Muscle of leg (tissue), 16 donors: Measurements from ENCODE around the gene CEP104. TPM values are rescaled to one million over a fixed set of nuclear protein-coding genes. Genes with fewer than 3 reads are reported as not detected.

Experiments used
- DNase-seq: peaks from one replicate; pipeline ENCODE4 v3.0.0; 2013
- H3K27ac ChIP-seq: one replicate; pipeline ENCODE4 v1.5.1; 2013; ENCODE audit warnings: mild to moderate bottlenecking, low read length, control low read depth
- H3K27me3 ChIP-seq: one replicate; pipeline ENCODE4 v1.6.1; 2013; ENCODE audit warnings: low read length; ENCODE audit not compliant: control insufficient read depth, insufficient read depth
- H3K36me3 ChIP-seq: one replicate; pipeline ENCODE4 v1.6.1; 2013; ENCODE audit warnings: low read length; ENCODE audit not compliant: control insufficient read depth, insufficient read depth
- H3K4me1 ChIP-seq: one replicate; pipeline ENCODE4 v1.6.1; 2013; ENCODE audit warnings: low read length; ENCODE audit not compliant: control insufficient read depth, insufficient read depth
- H3K4me3 ChIP-seq: one replicate; pipeline ENCODE4 v1.5.1; 2013; ENCODE audit warnings: low read length, control low read depth
- H3K9me3 ChIP-seq: replicated peaks from 2 replicates; pipeline ENCODE4 v1.6.1; 2013; ENCODE audit warnings: low read depth, low read length; ENCODE audit not compliant: control insufficient read depth
- WGBS: methylation state at CpG from one replicate; pipeline ENCODE4 v1.1.5; 2013; ENCODE audit warnings: missing lambda C conversion rate; ENCODE audit not compliant: insufficient coverage; 5-methylcytosine and 5-hydroxymethylcytosine counted together
- long read RNA-seq, 11 donors: transcript quantifications; one replicate each; lab custom pipeline, GENCODE V29; 2026
- polyA plus RNA-seq, 8 donors: library from polyadenylated mRNA; unstranded; fragments of 120-200 nt; gene quantifications; one replicate each; pipeline versions ENCODE4 v1.2.1 to v1.2.3, GENCODE V29; 2013; ENCODE audit warnings: inconsistent platforms in 1 of 8, low replicate concordance in 1 of 8; ENCODE audit not compliant: insufficient read length in 8 of 8, insufficient read depth in 1 of 8
- total RNA-seq: library from RNA; stranded (reverse); fragments of 120-200 nt; gene quantifications from one replicate; pipeline ENCODE4 v1.2.4, GENCODE V29; 2013

CEP104 gene
- total RNA-seq: 8.3 TPM
- 10 to 100 TPM; 12.0 to 19.7 (median 17.4) TPM for polyA plus RNA-seq
- long read RNA-seq, donor 1: 0 reads
- long read RNA-seq, donor 2: 0 reads
- long read RNA-seq, donor 3, full-length matches to known transcripts: 2 of 2 reads
- long read RNA-seq, donor 3, partial matches to known transcripts: 0 of 2 reads
- long read RNA-seq, donor 3, other reads (novel, unspliced or antisense): 0 of 2 reads
- long read RNA-seq, donor 4: 0 reads
- long read RNA-seq, donor 5, partial matches to known transcripts: 0 of 1 reads
- long read RNA-seq, donor 5, other reads (novel, unspliced or antisense): 0 of 1 reads
- long read RNA-seq, donor 6: 0 reads
- long read RNA-seq, donor 7: 0 reads
- long read RNA-seq, donor 8, full-length matches to known transcripts: 1 of 1 reads
- long read RNA-seq, donor 8, partial matches to known transcripts: 0 of 1 reads
- long read RNA-seq, donor 8, other reads (novel, unspliced or antisense): 0 of 1 reads
- long read RNA-seq, donor 9, partial matches to known transcripts: 0 of 1 reads
- long read RNA-seq, donor 9, other reads (novel, unspliced or antisense): 0 of 1 reads
- long read RNA-seq, donor 10, partial matches to known transcripts: 0 of 2 reads
- long read RNA-seq, donor 10, other reads (novel, unspliced or antisense): 0 of 2 reads
- long read RNA-seq, donor 11: 0 reads

GRCh38 chr1:3856923-3857790 is at the start of gene CEP104, which contains the start of gene DFFB:
Gene CEP104 (minus strand): TSS chr1:3857211. CDS start chr1:3852407, 4,804 bp downstream.
Gene DFFB (plus strand): TSS chr1:3857476. CDS start chr1:3857604, 128 bp downstream.
- under 1% methylated on average over 69 of the region's 73 CpGs for WGBS
- Histone ChIP-seq H3K36me3 (peaks cover 3% of the 10 kb centered on the region), H3K27ac (peak within 1 kb of the TSS; percentile 87), H3K4me3 (peak within 1 kb of the TSS; percentile 89), H3K9me3 (no peaks in the 10 kb centered on the region), H3K27me3 (no peaks in the 10 kb centered on the region), H3K4me1 (peaks cover 21% of the 10 kb centered on the region)
- peak; percentile 91 for DNase-seq

- Histone ChIP-seq H3K4me1 (peaks cover 42% of the 10 kb centered on the region), H3K36me3 (no peaks in the 10 kb centered on the region), H3K27me3 (peaks cover 20% of the 10 kb centered on the region), H3K4me3 (no peak overlapping the region), H3K27ac (no peak overlapping the region), H3K9me3 (no peaks in the 10 kb centered on the region)
- no peak for DNase-seq
- WGBS: 81% methylated on average over 11 of the region's 11 CpGs
These were observed 49.6 kb upstream of the CEP104 start for GRCh38 chr1:3906672-3907020.

GRCh38 chr1:3905953-3906671 is 49.1 kb upstream of the CEP104 start:
- H3K4me3 ChIP-seq: no peak overlapping the region
- DNase-seq: no peak
- H3K9me3 ChIP-seq: no peaks in the 10 kb centered on the region
- no peaks in the 10 kb centered on the region for H3K36me3 ChIP-seq
- peaks cover 39% of the 10 kb centered on the region for H3K4me1 ChIP-seq
- H3K27me3 ChIP-seq: peaks cover 15% of the 10 kb centered on the region
- H3K27ac ChIP-seq: no peak overlapping the region
- 76% methylated on average over 18 of the region's 18 CpGs for WGBS

- Histone ChIP-seq H3K9me3 (no peaks in the 10 kb centered on the region), H3K4me1 (peaks cover 32% of the 10 kb centered on the region), H3K36me3 (no peaks in the 10 kb centered on the region), H3K27me3 (peaks cover 8% of the 10 kb centered on the region), H3K4me3 (no peak overlapping the region), H3K27ac (no peak overlapping the region)
- 90% methylated on average over 11 of the region's 19 CpGs for WGBS
- no peak for DNase-seq
These were observed 48.4 kb upstream of the CEP104 start for GRCh38 chr1:3905266-3905952.

- Histone ChIP-seq H3K4me1 (peaks cover 30% of the 10 kb centered on the region), H3K36me3 (no peaks in the 10 kb centered on the region), H3K4me3 (no peak overlapping the region), H3K27me3 (peaks cover 3% of the 10 kb centered on the region), H3K27ac (no peak overlapping the region), H3K9me3 (no peaks in the 10 kb centered on the region)
- WGBS: 41% methylated on average over 3 of the region's 4 CpGs
- no peak for DNase-seq
These were observed 47.8 kb upstream of the CEP104 start for GRCh38 chr1:3904843-3905185.

- peaks cover 2% of the 10 kb centered on the region for H3K9me3 ChIP-seq
- 72% methylated on average over 9 of the region's 24 CpGs for WGBS
- H3K27me3 ChIP-seq: peaks cover 3% of the 10 kb centered on the region
These were observed 47.2 kb upstream of the CEP104 start for GRCh38 chr1:3904006-3904842.

GRCh38 chr1:3903141-3904005 is 46.4 kb upstream of the CEP104 start:
- WGBS: 45% methylated on average over 16 of the region's 16 CpGs
- no peaks in the 10 kb centered on the region for H3K36me3 ChIP-seq
- H3K27ac ChIP-seq: peak overlapping the region; percentile 35
- peaks cover 36% of the 10 kb centered on the region for H3K4me1 ChIP-seq
- H3K9me3 ChIP-seq: peaks cover 4% of the 10 kb centered on the region
- no peak overlapping the region for H3K4me3 ChIP-seq
- peak; percentile 72 for DNase-seq
- no peaks in the 10 kb centered on the region for H3K27me3 ChIP-seq

More at GRCh38 chr1:3904006-3904842, 47.2 kb upstream of the CEP104 start:
- Histone ChIP-seq H3K4me3 (no peak overlapping the region), H3K27ac (no peak overlapping the region), H3K36me3 (no peaks in the 10 kb centered on the region), H3K4me1 (peaks cover 35% of the 10 kb centered on the region)
- DNase-seq: no peak

GRCh38 chr1:3902571-3903091 is 45.6 kb upstream of the CEP104 start:
- Histone ChIP-seq H3K27ac (peak overlapping the region; percentile 47), H3K27me3 (no peaks in the 10 kb centered on the region), H3K36me3 (no peaks in the 10 kb centered on the region), H3K4me1 (peaks cover 36% of the 10 kb centered on the region), H3K4me3 (no peak overlapping the region), H3K9me3 (peaks cover 11% of the 10 kb centered on the region)
- WGBS: 65% methylated on average over 3 of the region's 10 CpGs
- peak; percentile 39 for DNase-seq
